Keratinocyte (primary cell): Measurements from ENCODE around the gene ERBIN. TPM values are rescaled to one million over a fixed set of nuclear protein-coding genes. Genes with fewer than 3 reads are reported as not detected.

Experiments used
- DNase-seq: peaks from one replicate; pipeline ENCODE4 v3.0.0-alpha.2; 2011; ENCODE audit warnings: low read depth, missing footprints, low spot score
- FAIRE-seq: peaks from 2 replicates; lab custom pipeline; 2011; peaks lifted over from hg19 to GRCh38; lab: Jason Lieb, UNC
- H2AFZ ChIP-seq: 2 replicates; pipeline ENCODE4 v1.6.0; 2012; ENCODE audit warnings: low read length, control low read depth, inconsistent platforms; ENCODE audit not compliant: control insufficient read depth
- H3K27ac ChIP-seq: 2 replicates; pipeline ENCODE4 v1.5.1; 2011; ENCODE audit warnings: low read length; ENCODE audit not compliant: control insufficient read depth, insufficient read depth
- H3K27me3 ChIP-seq: 3 replicates; pipeline ENCODE4 v1.6.0; 2011; ENCODE audit warnings: low read length; ENCODE audit not compliant: control insufficient read depth, insufficient read depth; ENCODE audit errors: extremely low read depth
- H3K36me3 ChIP-seq, 2 experiments: 2 replicates in 1 of 2; 3 replicates in 1 of 2; pipeline ENCODE4 v1.5.1; 2011; ENCODE audit warnings: low read length in 2 of 2, mild to moderate bottlenecking in 1 of 2; ENCODE audit not compliant: control insufficient read depth in 2 of 2, insufficient read depth in 2 of 2; ENCODE audit errors: extremely low read depth in 1 of 2
- H3K4me1 ChIP-seq: 3 replicates; pipeline ENCODE4 v1.5.1; 2011; ENCODE audit warnings: low read length; ENCODE audit not compliant: control insufficient read depth, insufficient read depth; ENCODE audit errors: extremely low read depth
- H3K4me2 ChIP-seq: 3 replicates; pipeline ENCODE4 v1.6.0; 2011; ENCODE audit warnings: low read depth, low read length; ENCODE audit not compliant: control insufficient read depth, insufficient read depth; ENCODE audit errors: extremely low read depth
- H3K4me3 ChIP-seq, 3 experiments: fragments of 200-600 bp in 1 of 3; sonication (generic) in 1 of 3; 2 replicates in 2 of 3; 3 replicates in 1 of 3; pipeline ENCODE4 v1.5.1; 2011 to 2016; ENCODE audit warnings: low read length in 3 of 3, mild to moderate bottlenecking in 3 of 3, control low read depth in 2 of 3, inconsistent platforms in 1 of 3, low read depth in 1 of 3, mixed read lengths in 1 of 3, mixed run types in 1 of 3, moderate library complexity in 1 of 3; ENCODE audit not compliant: control insufficient read depth in 2 of 3, insufficient read depth in 2 of 3; ENCODE audit errors: extremely low read depth in 1 of 3
- H3K79me2 ChIP-seq: 2 replicates; pipeline ENCODE4 v1.6.0; 2012; ENCODE audit warnings: low read length; ENCODE audit not compliant: control insufficient read depth, insufficient read depth
- H3K9ac ChIP-seq: 3 replicates; pipeline ENCODE4 v1.6.0; 2011; ENCODE audit warnings: low read length; ENCODE audit not compliant: control insufficient read depth, insufficient read depth; ENCODE audit errors: extremely low read depth
- H3K9me1 ChIP-seq: 3 replicates; pipeline ENCODE4 v1.6.0; 2011; ENCODE audit warnings: low read length; ENCODE audit not compliant: control insufficient read depth, insufficient read depth; ENCODE audit errors: extremely low read depth
- H3K9me3 ChIP-seq: 2 replicates; pipeline ENCODE4 v1.5.1; 2012; ENCODE audit warnings: low read depth, low read length; ENCODE audit not compliant: control insufficient read depth
- H4K20me1 ChIP-seq: 3 replicates; pipeline ENCODE4 v1.6.0; 2011; ENCODE audit warnings: low read length; ENCODE audit not compliant: control insufficient read depth, insufficient read depth; ENCODE audit errors: extremely low read depth
- EZH2 ChIP-seq: IDR thresholded peaks from one replicate; pipeline ENCODE4 v1.6.1; 2012; ENCODE audit warnings: inconsistent platforms, mild to moderate bottlenecking, low read length, moderate library complexity
- dilution Hi-C: fragments of 300-500 bp; cut with MboI; formaldehyde crosslinking; loops from one replicate; pipeline ENCODE4 v1.7.0; 2020; ENCODE audit warnings: low sequenced_read_pairs; ENCODE audit not compliant: extremely low pct_ligation_motif_present
- polyA plus RNA-seq, 5 experiments: library from polyadenylated mRNA; depleted of rRNA in 3 of 5; stranded (reverse) in 3 of 5; stranded (forward) in 1 of 5; unstranded in 1 of 5; fragments of >200 nt; gene quantifications; 1 replicate in 1 of 5; 2 replicates in 3 of 5; 3 replicates in 1 of 5; pipeline versions ENCODE4 v1.2.1 to v1.2.3, GENCODE V29; 2011 to 2012; ENCODE audit warnings: missing spikeins in 2 of 5, low read depth in 1 of 5, low replicate concordance in 1 of 5
- TF ChIP-seq, protein P1 (sequence below), 3 experiments: IDR thresholded peaks in 1 of 3; conservative IDR thresholded peaks in 1 of 3; optimal IDR thresholded peaks in 1 of 3; 2 replicates in 2 of 3; 3 replicates in 1 of 3; pipeline versions ENCODE3 to v1.5.1; 2011; ENCODE audit warnings: low read length in 3 of 3, mild to moderate bottlenecking in 3 of 3, moderate library complexity in 2 of 3, control low read depth in 1 of 3, inconsistent platforms in 1 of 3; ENCODE audit not compliant: insufficient read depth in 2 of 3; ENCODE audit errors: extremely low read depth in 1 of 3

The ERBIN gene
- polyA plus RNA-seq, 1 donor (not counting 4 experiments of a cell fraction or from before 2014, with no cell fraction given), result 30.6 TPM

DNA sequence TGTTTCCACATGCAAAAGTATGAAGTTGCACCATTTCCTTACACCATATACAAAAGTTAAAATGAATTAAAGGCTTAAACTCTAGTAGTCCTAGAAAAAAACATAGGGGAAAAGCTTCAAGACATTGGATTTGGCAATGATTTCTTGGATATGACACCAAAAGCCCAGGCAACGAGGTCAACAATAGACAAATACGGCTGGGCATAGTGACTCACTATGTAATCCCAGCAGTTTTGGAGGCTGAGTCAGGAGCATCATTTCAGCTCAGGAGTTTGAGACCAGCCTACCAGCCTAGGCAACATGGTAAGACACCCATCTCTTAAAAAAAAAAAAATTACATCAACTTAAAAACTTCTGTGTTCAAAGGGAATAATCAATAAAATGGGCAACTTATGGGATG, 186.8 kb downstream of the ERBIN start:
- Histone ChIP-seq H3K9me3 (no peaks in the 10 kb centered on the region), H3K36me3 (no peaks in the 10 kb centered on the region), H2AFZ (no peak overlapping the region), H3K4me1 (peaks cover 4% of the 10 kb centered on the region), H3K27me3 (no peaks in the 10 kb centered on the region), H4K20me1 (no peaks in the 10 kb centered on the region), H3K9me1 (no peaks in the 10 kb centered on the region), H3K4me3 (no peak overlapping the region), H3K4me2 (no peak overlapping the region), H3K79me2 (no peaks in the 10 kb centered on the region), H3K9ac (no peak overlapping the region), H3K27ac (no peak overlapping the region)
- dilution Hi-C loops, result no loop called here
- FAIRE-seq, result peak; percentile 83
- no peak for TF ChIP-seq EZH2
- TF ChIP-seq, protein P1, sequence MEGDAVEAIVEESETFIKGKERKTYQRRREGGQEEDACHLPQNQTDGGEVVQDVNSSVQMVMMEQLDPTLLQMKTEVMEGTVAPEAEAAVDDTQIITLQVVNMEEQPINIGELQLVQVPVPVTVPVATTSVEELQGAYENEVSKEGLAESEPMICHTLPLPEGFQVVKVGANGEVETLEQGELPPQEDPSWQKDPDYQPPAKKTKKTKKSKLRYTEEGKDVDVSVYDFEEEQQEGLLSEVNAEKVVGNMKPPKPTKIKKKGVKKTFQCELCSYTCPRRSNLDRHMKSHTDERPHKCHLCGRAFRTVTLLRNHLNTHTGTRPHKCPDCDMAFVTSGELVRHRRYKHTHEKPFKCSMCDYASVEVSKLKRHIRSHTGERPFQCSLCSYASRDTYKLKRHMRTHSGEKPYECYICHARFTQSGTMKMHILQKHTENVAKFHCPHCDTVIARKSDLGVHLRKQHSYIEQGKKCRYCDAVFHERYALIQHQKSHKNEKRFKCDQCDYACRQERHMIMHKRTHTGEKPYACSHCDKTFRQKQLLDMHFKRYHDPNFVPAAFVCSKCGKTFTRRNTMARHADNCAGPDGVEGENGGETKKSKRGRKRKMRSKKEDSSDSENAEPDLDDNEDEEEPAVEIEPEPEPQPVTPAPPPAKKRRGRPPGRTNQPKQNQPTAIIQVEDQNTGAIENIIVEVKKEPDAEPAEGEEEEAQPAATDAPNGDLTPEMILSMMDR (optimal IDR thresholded peaks at IDR 0.05 in 1 of 3, IDR thresholded peaks at IDR 0.05 in 1 of 3, conservative IDR thresholded peaks at IDR 0.05 in 1 of 3; ENCODE audit: extremely low read depth in 1 of 3, insufficient read depth in 2 of 3, low read length in 3 of 3), result no peak
- no peak for DNase-seq

- H3K9me1 ChIP-seq, result no peaks in the 10 kb centered on the region
- H3K4me3 ChIP-seq, result no peak overlapping the region
- FAIRE-seq, result no peak
- H3K27me3 ChIP-seq, result no peaks in the 10 kb centered on the region
- H3K9ac ChIP-seq, result no peak overlapping the region
- no peaks in the 10 kb centered on the region for H4K20me1 ChIP-seq
- no peaks in the 10 kb centered on the region for H3K4me1 ChIP-seq
- H3K27ac ChIP-seq, result no peak overlapping the region
- TF ChIP-seq EZH2, result no peak
- TF ChIP-seq, protein P1 (optimal IDR thresholded peaks at IDR 0.05 in 1 of 3, IDR thresholded peaks at IDR 0.05 in 1 of 3, conservative IDR thresholded peaks at IDR 0.05 in 1 of 3; ENCODE audit: extremely low read depth in 1 of 3, insufficient read depth in 2 of 3, low read length in 3 of 3), result no peak
- no peak for DNase-seq
- dilution Hi-C loops, result no loop called here
- no peak overlapping the region for H2AFZ ChIP-seq
- H3K9me3 ChIP-seq, result no peaks in the 10 kb centered on the region
- no peaks in the 10 kb centered on the region for H3K36me3 ChIP-seq
- H3K79me2 ChIP-seq, result no peaks in the 10 kb centered on the region
- no peak overlapping the region for H3K4me2 ChIP-seq
Observed at GRCh38 chr5:66118304-66118703, 191.9 kb downstream of the ERBIN start.
